HUES48 (cell line): ENCODE results near the gene SDK2.

Source experiments
- H3K27ac ChIP-seq: one replicate; pipeline ENCODE4 v1.7.0; 2013; ENCODE audit warnings: low read depth, low read length, inconsistent platforms
- H3K27me3 ChIP-seq: 2 replicates; pipeline ENCODE4 v1.6.1; 2013; ENCODE audit warnings: mild to moderate bottlenecking, low read length; ENCODE audit not compliant: control insufficient read depth, insufficient read depth
- H3K36me3 ChIP-seq: 2 replicates; pipeline ENCODE4 v1.6.1; 2013; ENCODE audit warnings: low read length; ENCODE audit not compliant: control insufficient read depth, insufficient read depth
- H3K4me1 ChIP-seq: 2 replicates; pipeline ENCODE4 v1.6.1; 2013; ENCODE audit warnings: mild to moderate bottlenecking, low read length; ENCODE audit not compliant: control insufficient read depth, insufficient read depth
- H3K4me3 ChIP-seq: 2 replicates; pipeline ENCODE4 v1.5.1; 2013; ENCODE audit warnings: mild to moderate bottlenecking, low read depth, low read length
- H3K9ac ChIP-seq: 2 replicates; pipeline ENCODE4 v1.6.1; 2013; ENCODE audit warnings: mild to moderate bottlenecking, low read depth, low read length, moderate library complexity
- H3K9me3 ChIP-seq: 2 replicates; pipeline ENCODE4 v1.6.1; 2013; ENCODE audit warnings: low read length; ENCODE audit not compliant: control insufficient read depth, insufficient read depth

Gene SDK2

GRCh38 chr17:73446617-73447016 lies 197.6 kb downstream of the SDK2 start:
- Histone ChIP-seq H3K4me1 (no peaks in the 10 kb centered on the region), H3K9me3 (no peaks in the 10 kb centered on the region), H3K9ac (no peak overlapping the region), H3K27me3 (no peaks in the 10 kb centered on the region), H3K4me3 (no peak overlapping the region), H3K27ac (no peak overlapping the region), H3K36me3 (no peaks in the 10 kb centered on the region)

- H3K27me3 ChIP-seq: no peaks in the 10 kb centered on the region
- H3K36me3 ChIP-seq: no peaks in the 10 kb centered on the region
- no peak overlapping the region for H3K27ac ChIP-seq
- no peak overlapping the region for H3K9ac ChIP-seq
- no peaks in the 10 kb centered on the region for H3K4me1 ChIP-seq
- no peaks in the 10 kb centered on the region for H3K9me3 ChIP-seq
- H3K4me3 ChIP-seq: no peak overlapping the region
These were observed 198.8 kb downstream of the SDK2 start for GRCh38 chr17:73445466-73445865.

- H3K4me3 ChIP-seq: no peak overlapping the region
- H3K9me3 ChIP-seq: no peaks in the 10 kb centered on the region
These were observed 200.2 kb downstream of the SDK2 start for GRCh38 chr17:73444021-73444420.

GRCh38 chr17:73439597-73439996 lies 204.6 kb downstream of the SDK2 start:
- no peaks in the 10 kb centered on the region for H3K36me3 ChIP-seq
- no peaks in the 10 kb centered on the region for H3K27me3 ChIP-seq
- no peaks in the 10 kb centered on the region for H3K9me3 ChIP-seq
- no peaks in the 10 kb centered on the region for H3K4me1 ChIP-seq
- no peak overlapping the region for H3K4me3 ChIP-seq
- H3K27ac ChIP-seq: no peak overlapping the region
- H3K9ac ChIP-seq: no peak overlapping the region

More at GRCh38 chr17:73444021-73444420, 200.2 kb downstream of the SDK2 start:
- Histone ChIP-seq H3K27me3 (no peaks in the 10 kb centered on the region), H3K36me3 (no peaks in the 10 kb centered on the region), H3K9ac (no peak overlapping the region), H3K27ac (no peak overlapping the region), H3K4me1 (no peaks in the 10 kb centered on the region)

- H3K36me3 ChIP-seq: no peaks in the 10 kb centered on the region
- H3K9me3 ChIP-seq: no peaks in the 10 kb centered on the region
- H3K27me3 ChIP-seq: no peaks in the 10 kb centered on the region
- H3K4me1 ChIP-seq: no peaks in the 10 kb centered on the region
- no peak overlapping the region for H3K27ac ChIP-seq
- H3K4me3 ChIP-seq: no peak overlapping the region
- H3K9ac ChIP-seq: no peak overlapping the region
These were observed 206.4 kb downstream of the SDK2 start for GRCh38 chr17:73437826-73438225.

- H3K27ac ChIP-seq: no peak overlapping the region
- H3K36me3 ChIP-seq: no peaks in the 10 kb centered on the region
- H3K9me3 ChIP-seq: no peaks in the 10 kb centered on the region
- H3K4me3 ChIP-seq: no peak overlapping the region
- no peaks in the 10 kb centered on the region for H3K27me3 ChIP-seq
- H3K4me1 ChIP-seq: no peaks in the 10 kb centered on the region
- no peak overlapping the region for H3K9ac ChIP-seq
These were observed 207.3 kb downstream of the SDK2 start for GRCh38 chr17:73436954-73437353.

GRCh38 chr17:73435412-73435811 lies 208.8 kb downstream of the SDK2 start:
- Histone ChIP-seq H3K9ac (no peak overlapping the region), H3K27ac (no peak overlapping the region), H3K27me3 (no peaks in the 10 kb centered on the region), H3K4me3 (no peak overlapping the region), H3K4me1 (no peaks in the 10 kb centered on the region), H3K9me3 (no peaks in the 10 kb centered on the region), H3K36me3 (no peaks in the 10 kb centered on the region)

- no peaks in the 10 kb centered on the region for H3K27me3 ChIP-seq
These were observed 210.1 kb downstream of the SDK2 start for GRCh38 chr17:73434154-73434553.

GRCh38 chr17:73433501-73433900 lies 210.7 kb downstream of the SDK2 start:
- Histone ChIP-seq H3K9me3 (no peaks in the 10 kb centered on the region), H3K4me1 (no peaks in the 10 kb centered on the region), H3K36me3 (no peaks in the 10 kb centered on the region), H3K27ac (no peak overlapping the region), H3K27me3 (no peaks in the 10 kb centered on the region), H3K4me3 (no peak overlapping the region), H3K9ac (no peak overlapping the region)

More at GRCh38 chr17:73434154-73434553, 210.1 kb downstream of the SDK2 start:
- Histone ChIP-seq H3K27ac (no peak overlapping the region), H3K9me3 (no peaks in the 10 kb centered on the region), H3K4me1 (no peaks in the 10 kb centered on the region), H3K4me3 (no peak overlapping the region), H3K9ac (no peak overlapping the region), H3K36me3 (no peaks in the 10 kb centered on the region)

GRCh38 chr17:73432624-73433190 lies 211.5 kb downstream of the SDK2 start:
- Histone ChIP-seq H3K27ac (no peak overlapping the region), H3K27me3 (no peaks in the 10 kb centered on the region), H3K4me1 (no peaks in the 10 kb centered on the region), H3K9me3 (no peaks in the 10 kb centered on the region), H3K36me3 (no peaks in the 10 kb centered on the region), H3K9ac (no peak overlapping the region), H3K4me3 (no peak overlapping the region)

GRCh38 chr17:73431401-73432205 lies 212.6 kb downstream of the SDK2 start:
- Histone ChIP-seq H3K9me3 (no peaks in the 10 kb centered on the region), H3K36me3 (no peaks in the 10 kb centered on the region), H3K4me3 (no peak overlapping the region), H3K4me1 (no peaks in the 10 kb centered on the region), H3K27me3 (no peaks in the 10 kb centered on the region), H3K27ac (no peak overlapping the region), H3K9ac (no peak overlapping the region)
